ENCODE measurements around the gene FZD4. TPM values are rescaled to one million over a fixed set of nuclear protein-coding genes. Genes with fewer than 3 reads are reported as not detected.

The FZD4 gene
- total and polyA plus RNA-seq, 2 experiments from 2014 or later, result 18.8 to 46.4 TPM

DNA sequence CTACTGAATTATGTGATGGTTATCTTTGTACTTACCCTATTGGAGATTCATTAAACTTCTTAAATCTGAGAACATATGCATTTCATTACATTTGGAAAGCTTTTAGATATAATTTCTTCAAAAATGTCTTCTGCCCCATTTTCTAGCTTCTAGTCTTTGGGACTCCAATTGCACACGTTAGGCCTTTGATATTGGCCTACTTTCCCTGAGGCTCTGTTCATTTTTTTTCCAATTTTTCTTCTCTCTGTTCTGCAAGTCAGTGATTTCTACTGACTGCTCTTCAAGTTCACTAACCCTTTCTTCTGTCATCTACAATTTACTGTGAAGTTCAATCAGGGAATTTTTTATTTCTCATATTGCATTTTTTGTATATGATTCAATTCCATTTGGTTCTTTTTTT is 43.0 kb downstream of the FZD4 start:
- TF ChIP-seq, protein P1, sequence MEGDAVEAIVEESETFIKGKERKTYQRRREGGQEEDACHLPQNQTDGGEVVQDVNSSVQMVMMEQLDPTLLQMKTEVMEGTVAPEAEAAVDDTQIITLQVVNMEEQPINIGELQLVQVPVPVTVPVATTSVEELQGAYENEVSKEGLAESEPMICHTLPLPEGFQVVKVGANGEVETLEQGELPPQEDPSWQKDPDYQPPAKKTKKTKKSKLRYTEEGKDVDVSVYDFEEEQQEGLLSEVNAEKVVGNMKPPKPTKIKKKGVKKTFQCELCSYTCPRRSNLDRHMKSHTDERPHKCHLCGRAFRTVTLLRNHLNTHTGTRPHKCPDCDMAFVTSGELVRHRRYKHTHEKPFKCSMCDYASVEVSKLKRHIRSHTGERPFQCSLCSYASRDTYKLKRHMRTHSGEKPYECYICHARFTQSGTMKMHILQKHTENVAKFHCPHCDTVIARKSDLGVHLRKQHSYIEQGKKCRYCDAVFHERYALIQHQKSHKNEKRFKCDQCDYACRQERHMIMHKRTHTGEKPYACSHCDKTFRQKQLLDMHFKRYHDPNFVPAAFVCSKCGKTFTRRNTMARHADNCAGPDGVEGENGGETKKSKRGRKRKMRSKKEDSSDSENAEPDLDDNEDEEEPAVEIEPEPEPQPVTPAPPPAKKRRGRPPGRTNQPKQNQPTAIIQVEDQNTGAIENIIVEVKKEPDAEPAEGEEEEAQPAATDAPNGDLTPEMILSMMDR (IDR thresholded peaks at IDR 0.05; ENCODE audit: low read depth, low read length), result no peak
- no peak for DNase-seq (ENCODE audit: low read depth in 1 of 2, low spot score in 1 of 2)
- H3K4me1 ChIP-seq (ENCODE audit: low read depth), result no peaks in the 10 kb centered on the region
- no peaks in the 10 kb centered on the region for H3K36me3 ChIP-seq
- H3K27ac ChIP-seq, result no peak overlapping the region
- no peaks in the 10 kb centered on the region for H3K9me3 ChIP-seq (ENCODE audit: low read depth)
- H3K4me3 ChIP-seq, result no peak overlapping the region
- no peaks in the 10 kb centered on the region for H3K27me3 ChIP-seq

DNA sequence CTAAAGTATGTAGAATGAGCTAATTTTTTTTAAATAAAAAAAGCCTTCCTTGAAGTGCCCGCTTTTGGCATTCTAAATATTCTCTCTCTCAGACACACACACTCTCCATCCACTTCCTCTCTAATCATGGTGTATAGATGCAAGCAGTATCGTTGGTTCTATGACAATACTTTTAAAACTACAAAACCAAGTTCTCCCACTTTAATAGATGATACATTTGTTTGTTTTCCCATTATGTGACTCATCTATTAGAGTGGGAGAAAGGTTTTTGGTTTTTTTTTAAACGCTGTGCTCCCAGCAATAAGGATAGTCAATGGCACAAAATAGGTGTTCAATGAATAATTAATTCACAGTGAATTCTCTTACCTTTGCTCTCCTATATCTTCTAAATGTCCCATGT is 44.6 kb downstream of the FZD4 start:
- no peaks in the 10 kb centered on the region for H3K4me1 ChIP-seq (ENCODE audit: low read depth)
- no peak for DNase-seq (ENCODE audit: low read depth in 1 of 2, low spot score in 1 of 2)
- TF ChIP-seq, protein P1 (IDR thresholded peaks at IDR 0.05; ENCODE audit: low read depth, low read length), result no peak

DNA sequence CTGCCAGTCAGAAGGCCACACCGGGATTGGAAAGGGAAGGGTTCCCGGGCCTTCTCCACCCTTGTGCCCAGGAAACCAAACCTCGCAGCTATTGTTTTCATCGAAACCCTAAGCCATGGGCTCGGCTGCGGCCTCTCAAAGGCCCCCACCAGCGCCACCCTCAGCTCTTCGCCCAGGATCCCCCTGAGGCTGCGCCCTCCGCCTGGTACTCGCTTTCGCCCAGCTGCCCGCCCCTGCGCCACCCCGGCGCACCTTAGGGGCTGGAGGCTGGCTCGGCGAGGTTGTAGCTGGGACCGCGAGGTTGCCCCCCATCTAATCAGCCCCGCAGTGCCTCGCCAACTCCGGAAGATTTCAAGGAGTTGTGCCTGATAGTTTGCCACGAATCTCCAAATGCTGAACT is 49.0 kb downstream of the FZD4 start:
- Histone ChIP-seq H3K4me3 (no peak overlapping the region), H3K27me3 (no peaks in the 10 kb centered on the region), H3K36me3 (no peaks in the 10 kb centered on the region), H3K4me1 (ENCODE audit: low read depth) (no peaks in the 10 kb centered on the region), H3K27ac (no peak overlapping the region), H3K9me3 (ENCODE audit: low read depth) (no peaks in the 10 kb centered on the region)
- TF ChIP-seq, protein P1 (IDR thresholded peaks at IDR 0.05; ENCODE audit: low read depth, low read length), result no peak
- DNase-seq (ENCODE audit: low read depth in 1 of 2, low spot score in 1 of 2), result no peak

More for the DNA sequence above, 44.6 kb downstream of the FZD4 start:
- Histone ChIP-seq H3K4me3 (no peak overlapping the region), H3K27ac (no peak overlapping the region), H3K36me3 (no peaks in the 10 kb centered on the region), H3K27me3 (no peaks in the 10 kb centered on the region), H3K9me3 (ENCODE audit: low read depth) (no peaks in the 10 kb centered on the region)

DNA sequence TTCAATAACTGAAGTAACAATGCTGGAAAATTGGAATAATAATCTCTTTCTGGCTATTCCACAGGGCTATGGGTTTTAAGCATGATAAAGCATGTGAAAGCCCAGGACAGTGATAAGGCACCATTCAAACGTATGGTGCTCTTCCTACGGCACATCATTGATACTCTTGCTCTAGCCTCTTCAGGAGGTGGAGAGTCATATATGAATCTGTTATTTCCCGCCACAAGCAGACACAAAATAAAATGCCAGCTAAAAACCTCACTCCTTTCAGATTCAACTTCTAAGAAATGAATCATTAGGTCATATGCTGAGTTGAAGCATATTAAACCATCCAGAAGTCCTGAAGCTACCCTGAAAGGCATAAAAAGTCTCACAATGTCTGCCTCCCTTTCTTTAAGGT is 49.9 kb downstream of the FZD4 start:
- DNase-seq (ENCODE audit: low read depth in 1 of 2, low spot score in 1 of 2), result no peak
- TF ChIP-seq, protein P1 (IDR thresholded peaks at IDR 0.05; ENCODE audit: low read depth, low read length), result no peak
- H3K4me1 ChIP-seq (ENCODE audit: low read depth), result no peaks in the 10 kb centered on the region
- no peak overlapping the region for H3K27ac ChIP-seq
- H3K4me3 ChIP-seq, result no peak overlapping the region
- no peaks in the 10 kb centered on the region for H3K9me3 ChIP-seq (ENCODE audit: low read depth)
- no peaks in the 10 kb centered on the region for H3K36me3 ChIP-seq
- no peaks in the 10 kb centered on the region for H3K27me3 ChIP-seq

DNA sequence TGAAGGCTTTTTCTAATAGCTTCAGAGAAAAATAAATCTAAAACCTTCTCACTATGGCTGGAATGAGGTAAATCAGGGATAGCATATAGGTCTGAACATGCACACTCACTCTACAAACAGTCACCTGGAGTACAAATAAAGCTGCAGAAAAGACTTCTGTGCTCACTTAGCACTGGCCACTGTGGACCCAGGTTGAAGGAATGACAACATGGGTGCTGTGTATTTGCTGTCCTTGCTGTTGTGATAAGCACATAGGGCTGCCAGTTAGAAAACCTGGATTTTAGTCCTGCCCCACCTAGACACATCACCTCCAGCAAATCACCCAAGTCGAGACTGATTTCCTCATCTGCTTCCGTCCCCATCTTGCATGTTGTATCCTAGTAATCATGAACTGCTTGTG is 51.2 kb downstream of the FZD4 start:
- Histone ChIP-seq H3K27me3 (no peaks in the 10 kb centered on the region), H3K4me3 (no peak overlapping the region), H3K4me1 (ENCODE audit: low read depth) (no peaks in the 10 kb centered on the region), H3K9me3 (ENCODE audit: low read depth) (no peaks in the 10 kb centered on the region), H3K27ac (no peak overlapping the region), H3K36me3 (no peaks in the 10 kb centered on the region)
- TF ChIP-seq, protein P1 (IDR thresholded peaks at IDR 0.05; ENCODE audit: low read depth, low read length), result no peak
- no peak for DNase-seq (ENCODE audit: low read depth in 1 of 2, low spot score in 1 of 2)

DNA sequence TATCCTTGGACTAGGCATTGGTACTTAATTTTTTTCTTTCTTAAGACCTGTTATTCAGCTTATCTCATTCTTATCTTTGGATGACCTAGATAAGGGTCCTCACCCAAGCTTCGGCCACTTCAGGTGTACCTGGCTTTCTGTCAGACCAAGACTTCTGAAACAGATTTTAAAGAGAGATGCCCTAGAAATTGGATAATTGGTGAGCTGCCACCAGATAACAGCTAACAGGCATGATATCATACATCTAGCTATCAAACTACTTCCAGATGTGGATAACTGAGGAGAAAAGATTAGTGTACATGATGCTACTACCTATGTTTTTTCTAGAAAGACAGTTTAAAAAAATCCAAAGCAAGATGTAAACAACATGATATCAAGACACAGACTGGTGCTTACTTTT is 52.9 kb downstream of the FZD4 start:
- no peaks in the 10 kb centered on the region for H3K27me3 ChIP-seq
- H3K9me3 ChIP-seq (ENCODE audit: low read depth), result no peaks in the 10 kb centered on the region
- TF ChIP-seq, protein P1 (IDR thresholded peaks at IDR 0.05; ENCODE audit: low read depth, low read length), result no peak
- no peaks in the 10 kb centered on the region for H3K36me3 ChIP-seq
- H3K4me1 ChIP-seq (ENCODE audit: low read depth), result no peaks in the 10 kb centered on the region
- H3K27ac ChIP-seq, result no peak overlapping the region
- no peak for DNase-seq (ENCODE audit: low read depth in 1 of 2, low spot score in 1 of 2)
- no peak overlapping the region for H3K4me3 ChIP-seq

Measured in cardiac muscle cell (in vitro differentiated cells and primary cell).